Right renal cortex interstitium (tissue), 3 donors: ENCODE measurements around the gene PNMA8C. TPM values are rescaled to one million over a fixed set of nuclear protein-coding genes. Genes with fewer than 3 reads are reported as not detected.
"Not testable (repeated sequence)": the region's sequence is repeated elsewhere in the genome, so short reads cannot be mapped to it uniquely, and the experiment has no call there.

Source experiments
- DNase-seq, 3 donors: peaks; one replicate each; pipeline ENCODE4 v3.0.0-alpha.2; 2013; ENCODE audit warnings: low read depth in 3 of 3, low spot score in 2 of 3
- polyA plus RNA-seq, 3 donors: library from polyadenylated mRNA; unstranded; fragments of 120-200 nt; gene quantifications; one replicate each; pipeline ENCODE4 v1.2.1, GENCODE V29; 2013; ENCODE audit not compliant: insufficient read length in 3 of 3

Gene PNMA8C
- polyA plus RNA-seq, 3 donors: 0.56 to 0.64 (median 0.60) TPM

DNA sequence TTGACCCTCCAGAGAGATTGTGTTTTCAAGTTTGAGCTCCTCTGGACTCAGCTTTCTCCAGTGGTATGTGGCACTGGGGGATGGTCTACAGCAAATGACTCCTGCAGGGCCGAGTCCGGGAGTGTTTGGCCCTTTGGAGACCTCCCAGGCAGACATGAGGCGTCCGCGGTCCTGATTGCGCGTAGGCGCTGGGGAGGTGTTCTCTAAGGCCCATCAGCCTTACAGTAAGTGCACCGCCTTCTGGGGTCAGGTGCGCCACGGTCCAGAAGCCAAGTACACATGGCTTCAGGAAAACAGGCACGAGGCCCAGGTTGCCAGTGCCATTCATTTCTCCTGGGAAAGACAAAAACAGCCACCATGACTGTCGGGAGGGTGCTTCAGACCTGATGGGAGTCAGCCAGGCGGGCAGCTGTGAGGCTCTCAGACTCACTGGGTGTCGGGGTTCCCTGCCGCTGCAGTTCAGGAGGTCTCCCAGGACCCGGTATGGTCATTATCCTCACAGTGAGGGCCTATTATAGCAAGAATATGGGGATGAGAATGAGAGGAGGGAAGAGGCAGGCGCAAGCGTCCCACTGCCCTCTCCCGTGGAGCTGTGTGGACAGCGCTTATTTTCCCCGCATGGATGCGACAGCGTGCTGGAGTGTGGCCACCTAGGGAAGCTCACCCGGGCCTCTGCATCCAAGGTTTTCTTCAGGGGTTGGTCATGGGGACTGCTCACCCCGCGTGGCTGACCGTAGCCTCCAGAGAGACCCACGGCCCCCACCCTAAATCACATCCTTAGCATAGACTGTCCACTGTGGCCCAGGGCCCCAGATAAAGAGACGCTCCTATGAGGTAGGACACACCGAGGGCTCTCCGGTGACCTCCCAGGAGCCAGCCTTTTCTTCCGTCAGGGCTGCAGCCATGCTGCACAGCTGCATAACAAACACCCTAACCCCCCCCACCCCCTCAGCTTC lies 37.2 kb downstream of the PNMA8C start:
- DNase-seq: no peak

DNA sequence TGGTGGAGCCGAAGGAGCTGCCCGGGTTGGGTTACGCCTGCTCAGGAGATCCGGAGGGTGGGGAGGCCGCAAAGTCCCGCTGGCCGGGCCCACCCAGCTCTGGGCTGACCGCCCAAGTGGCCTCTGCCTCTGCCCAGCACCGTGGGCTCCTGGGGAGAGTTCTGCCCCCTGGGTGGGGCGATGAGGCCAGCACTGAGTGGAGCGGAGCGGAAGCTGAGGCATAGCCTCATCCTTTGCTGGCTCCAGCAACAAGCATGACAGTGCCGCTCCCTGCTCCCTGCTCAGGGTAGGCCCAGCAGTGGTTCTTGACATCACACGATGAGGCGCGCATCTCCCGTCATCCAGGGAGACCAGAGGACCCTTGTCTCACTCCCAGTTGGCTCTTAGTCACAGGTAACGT lies 37.9 kb downstream of the PNMA8C start:
- DNase-seq: no peak

DNA sequence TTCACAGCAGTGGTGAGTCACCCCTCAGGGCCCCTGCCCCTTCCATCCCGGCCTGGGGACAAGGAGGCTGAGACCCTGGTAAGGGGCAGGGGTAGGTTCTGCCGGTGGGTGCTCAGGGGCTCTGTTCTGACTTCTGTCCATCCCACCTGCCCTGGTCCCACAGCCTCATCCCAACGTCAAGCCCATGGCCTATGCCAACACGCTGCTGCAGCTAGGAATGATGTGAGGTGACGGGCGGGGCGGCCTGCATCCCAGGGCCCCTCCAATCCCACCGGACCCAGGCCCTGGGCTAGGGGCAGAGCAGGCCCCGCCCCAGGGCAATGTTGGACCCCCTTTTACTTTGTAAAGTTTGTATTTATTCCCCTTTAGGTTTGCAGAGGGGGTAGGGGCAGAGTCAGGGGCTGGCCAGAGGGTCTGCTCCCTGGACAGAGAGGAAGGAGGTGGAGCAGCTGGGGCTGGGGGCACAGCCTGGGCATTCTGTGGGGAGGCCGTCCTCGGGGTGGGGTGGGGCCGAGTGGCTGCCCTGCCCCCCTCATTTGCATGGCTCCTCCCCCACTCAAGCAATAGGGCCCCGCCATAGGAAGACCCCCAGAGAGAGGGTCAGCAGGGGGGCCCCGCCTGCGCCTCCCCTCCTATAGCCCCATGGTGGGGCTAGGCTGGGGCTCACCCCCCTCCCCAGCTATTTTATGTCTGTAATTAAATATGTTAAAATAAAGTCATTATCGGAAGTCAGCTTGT lies 38.4 kb downstream of the PNMA8C start:
- no peak for DNase-seq

DNA sequence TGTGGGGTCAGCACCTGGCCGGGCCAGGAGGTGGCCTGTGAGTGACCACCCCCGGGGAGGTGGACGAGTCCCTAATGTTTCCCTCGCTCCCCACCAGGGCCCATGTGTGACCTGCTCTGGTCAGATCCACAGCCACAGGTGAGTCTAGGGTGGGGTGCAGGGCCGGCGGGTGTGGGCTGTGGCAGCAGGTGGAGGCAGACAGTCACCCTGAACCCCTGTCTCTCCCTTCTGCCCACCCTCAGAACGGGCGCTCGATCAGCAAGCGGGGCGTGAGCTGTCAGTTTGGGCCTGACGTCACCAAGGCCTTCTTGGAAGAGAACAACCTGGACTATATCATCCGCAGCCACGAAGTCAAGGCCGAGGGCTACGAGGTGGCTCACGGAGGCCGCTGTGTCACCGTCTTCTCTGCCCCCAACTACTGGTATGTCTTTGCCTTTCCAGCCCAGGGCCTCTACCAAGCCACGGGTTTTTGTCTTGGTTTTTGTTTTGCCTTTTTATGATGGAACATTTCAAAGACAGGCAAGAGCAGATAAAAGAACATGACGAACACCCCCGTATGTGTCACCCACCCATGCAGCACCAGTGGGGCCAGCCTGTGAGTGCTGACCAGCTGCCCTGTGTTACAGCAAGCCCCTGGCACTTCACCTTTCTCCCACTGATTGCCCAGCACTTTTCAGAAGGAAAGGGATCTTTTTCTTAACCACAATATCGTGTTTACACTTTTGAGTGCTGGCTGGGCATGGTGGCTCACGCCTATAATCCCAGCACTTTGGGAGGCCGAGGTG lies 40.2 kb downstream of the PNMA8C start:
- no peak for DNase-seq

DNA sequence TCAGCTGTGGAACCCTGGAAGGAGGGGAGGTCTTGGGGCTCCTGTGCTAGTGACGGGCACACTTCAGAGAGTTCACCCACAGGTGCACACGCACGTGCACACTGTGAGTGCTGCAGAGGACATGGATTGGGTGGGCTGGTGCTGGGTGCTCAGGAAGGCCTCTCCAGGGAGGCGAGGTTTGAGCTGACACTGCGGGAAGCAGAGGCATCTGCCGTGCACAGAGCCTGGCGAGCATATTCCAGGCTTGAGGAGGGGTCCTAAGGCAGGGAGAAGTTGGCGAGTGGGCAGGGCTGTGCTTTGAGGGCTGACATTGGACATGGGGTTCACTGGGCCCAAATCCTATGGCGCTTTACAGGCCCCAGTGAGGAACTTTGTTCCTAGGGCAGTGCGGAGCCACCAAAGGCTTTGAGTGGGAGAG lies 41.0 kb downstream of the PNMA8C start:
- no peak for DNase-seq

DNA sequence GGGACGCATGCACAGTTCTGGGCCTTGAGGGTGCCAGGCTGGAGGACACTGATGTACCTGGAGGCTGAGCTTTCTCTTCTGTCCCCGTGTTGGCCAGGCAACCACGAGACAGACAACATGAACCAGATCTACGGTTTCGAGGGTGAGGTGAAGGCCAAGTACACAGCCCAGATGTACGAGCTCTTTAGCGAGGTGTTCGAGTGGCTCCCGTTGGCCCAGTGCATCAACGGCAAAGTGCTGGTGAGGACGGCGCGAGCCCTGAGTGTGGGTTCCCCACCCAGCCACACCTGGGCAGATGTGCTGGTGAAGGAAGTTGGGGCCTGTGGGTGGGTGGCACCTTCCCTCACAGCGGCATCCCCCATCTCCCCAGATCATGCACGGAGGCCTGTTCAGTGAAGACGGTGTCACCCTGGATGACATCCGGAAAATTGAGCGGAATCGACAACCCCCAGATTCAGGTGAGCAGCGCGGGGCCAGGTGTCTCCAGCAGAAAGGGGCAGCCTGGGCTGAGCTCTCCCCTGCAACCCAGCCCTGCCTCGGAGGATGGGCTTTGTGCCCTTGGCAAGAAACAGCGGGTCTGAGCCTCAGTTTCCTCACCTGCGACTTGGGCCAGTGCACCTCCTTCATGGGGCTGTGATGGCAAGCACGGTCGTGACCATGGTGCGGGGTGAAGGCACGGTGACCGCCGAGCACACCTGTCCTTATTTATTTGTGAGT lies 41.6 kb downstream of the PNMA8C start:
- DNase-seq: no peak

DNA sequence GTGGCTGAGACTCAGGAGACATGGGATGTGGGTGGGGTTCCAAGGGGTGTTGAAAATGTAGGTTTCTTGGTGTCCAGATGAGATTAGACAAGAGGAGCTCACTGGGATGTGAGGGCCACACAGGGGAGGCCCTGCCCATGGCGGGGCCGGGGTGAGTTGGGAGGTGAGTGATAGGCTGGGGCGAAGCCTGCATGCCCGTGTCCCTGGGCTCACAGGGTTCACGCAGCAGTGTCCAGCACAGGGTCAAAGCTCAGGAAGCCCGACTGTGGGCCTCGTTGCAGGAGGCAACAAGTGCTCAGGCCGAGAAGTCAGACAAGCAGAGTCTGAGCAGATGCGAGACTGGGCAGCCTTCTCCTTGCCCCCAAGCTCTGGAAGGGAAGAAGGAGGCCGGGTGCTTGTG lies 42.6 kb downstream of the PNMA8C start:
- no peak for DNase-seq

DNA sequence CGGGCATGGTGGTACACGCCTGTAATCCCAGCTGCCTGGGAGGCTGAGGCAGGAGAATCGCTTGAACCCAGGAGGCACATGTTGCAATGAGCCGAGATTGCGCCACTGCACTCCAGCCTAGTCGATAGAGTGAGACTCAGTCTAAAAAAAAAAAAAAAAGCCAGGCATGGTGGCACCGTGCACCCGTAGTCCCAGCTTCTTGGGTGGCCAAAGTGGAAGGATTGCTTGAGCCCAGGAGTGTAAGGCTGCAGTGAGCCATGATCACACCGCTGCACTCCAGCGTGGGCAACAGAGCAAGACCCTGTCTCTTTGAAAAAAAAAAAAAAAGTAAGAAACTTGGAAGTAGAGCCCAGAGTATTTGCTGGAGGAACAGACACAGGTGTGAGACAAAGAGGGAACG lies 43.1 kb downstream of the PNMA8C start:
- DNase-seq: no peak

DNA sequence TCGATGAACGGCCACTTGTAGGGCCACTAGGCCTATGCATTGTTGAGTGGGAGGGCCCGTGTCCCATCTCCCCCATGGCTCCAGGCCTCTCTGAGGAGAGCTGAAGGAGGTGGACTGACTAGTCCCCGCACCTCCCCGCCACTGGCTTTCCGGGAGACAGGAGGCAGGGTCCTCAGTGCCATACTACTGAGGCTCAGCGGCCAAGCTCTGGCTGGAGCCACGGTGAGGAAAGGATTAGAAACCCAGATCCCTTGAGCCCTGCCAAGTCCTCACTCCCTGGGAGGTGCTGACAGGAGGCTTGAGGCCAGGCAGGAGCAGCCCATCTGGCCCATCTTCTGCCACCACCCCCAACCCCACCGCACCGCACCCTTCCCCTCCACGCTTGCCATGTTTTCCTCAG lies 44.3 kb downstream of the PNMA8C start:
- no peak for DNase-seq

DNA sequence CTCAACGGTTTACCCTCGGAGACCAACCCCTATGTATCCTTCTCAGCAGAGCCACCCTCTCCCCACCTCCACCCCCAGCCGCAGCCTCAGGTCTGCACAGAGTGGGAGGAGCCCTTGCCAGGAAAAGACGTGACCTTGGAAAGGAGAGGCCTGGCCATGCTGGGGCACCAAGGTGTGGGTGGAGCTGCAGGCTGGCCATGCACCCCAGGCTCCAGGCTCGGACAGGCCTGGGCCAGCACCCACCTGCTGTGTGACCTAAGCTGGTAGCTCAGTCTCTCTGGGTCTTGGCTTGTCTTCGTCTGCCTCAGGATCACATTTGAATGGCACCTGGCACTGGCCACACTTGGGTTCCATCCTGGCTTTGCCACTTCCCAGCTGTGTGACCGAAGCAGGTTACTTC lies 44.9 kb downstream of the PNMA8C start:
- DNase-seq: no peak

DNA sequence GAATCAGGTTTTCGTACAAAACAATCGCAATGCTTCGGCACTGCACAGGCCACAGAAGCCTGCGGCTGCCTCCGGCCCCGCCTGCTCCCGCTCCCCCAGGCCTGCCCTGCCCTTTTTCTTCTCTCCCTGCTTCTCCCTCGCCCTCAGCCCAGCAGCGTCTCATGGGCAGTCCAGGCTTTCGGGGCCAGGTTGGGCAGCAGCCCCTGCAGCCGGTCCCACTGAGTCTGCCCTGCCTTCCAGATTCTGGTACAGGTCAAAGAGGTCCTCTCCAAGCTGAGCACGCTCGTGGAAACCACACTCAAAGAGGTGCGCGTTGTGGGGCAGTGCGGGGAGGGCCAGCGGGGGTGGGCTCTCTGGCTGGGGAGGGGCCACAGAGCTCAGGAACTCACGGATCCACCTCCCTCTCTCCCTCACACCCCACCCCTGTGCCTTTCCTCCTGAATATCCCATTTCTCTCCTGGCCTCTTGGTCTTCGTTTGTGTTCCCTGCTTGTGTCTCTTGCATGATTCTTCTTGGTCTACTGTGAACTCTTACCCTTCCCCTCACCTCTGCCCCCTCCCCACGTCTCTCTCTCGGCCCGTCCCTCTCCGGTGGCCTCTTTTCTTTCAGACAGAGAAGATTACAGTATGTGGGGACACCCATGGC lies 45.4 kb downstream of the PNMA8C start:
- no peak for DNase-seq

DNA sequence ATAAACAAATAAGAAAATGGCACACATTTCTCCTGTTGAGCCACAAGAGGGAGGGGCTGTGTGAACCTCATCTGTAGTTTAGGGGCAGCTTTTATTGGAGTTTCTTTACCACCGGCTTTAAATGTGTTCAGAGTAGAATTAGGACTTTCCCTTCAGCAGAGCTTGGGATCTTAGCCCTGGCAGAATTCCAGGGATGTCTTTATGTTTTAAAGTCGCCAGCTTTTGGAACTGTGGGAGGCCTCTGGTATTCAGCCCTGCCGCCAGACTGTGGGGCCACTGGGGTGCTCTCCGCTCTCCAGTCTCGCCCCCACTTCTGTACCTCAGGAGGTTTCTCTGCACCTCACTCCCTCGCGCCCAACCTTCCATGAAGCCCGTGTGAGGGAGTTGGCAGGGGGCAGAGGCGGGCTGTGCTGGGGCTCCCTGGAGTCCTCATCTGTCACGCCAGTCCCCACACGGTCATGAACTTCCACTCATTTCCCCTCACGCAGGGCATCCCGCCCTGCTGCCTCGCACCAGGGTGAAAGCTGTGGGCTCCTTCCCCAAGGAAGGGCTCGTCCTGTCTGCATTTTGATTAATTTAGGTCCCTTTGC lies 46.9 kb downstream of the PNMA8C start:
- no peak for DNase-seq

DNA sequence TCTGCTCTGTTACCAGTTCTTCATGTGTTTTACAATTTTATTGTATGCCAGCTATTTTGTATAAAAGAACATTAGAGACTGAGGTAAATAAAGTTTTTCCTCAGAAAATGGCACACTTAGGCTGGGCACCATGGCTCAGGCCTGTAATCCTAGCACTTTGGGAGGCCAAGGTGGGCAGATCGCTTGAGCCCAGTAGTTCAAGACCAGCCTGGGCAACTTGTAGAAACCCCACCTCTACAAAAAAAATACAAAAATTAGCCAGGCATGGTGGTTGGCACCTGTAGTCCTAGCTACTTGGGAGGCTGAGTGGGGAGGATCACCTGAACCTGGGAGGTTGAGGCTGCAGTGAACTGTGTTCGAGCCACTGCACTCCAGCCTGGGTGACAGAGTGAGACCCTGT lies 47.4 kb downstream of the PNMA8C start:
- DNase-seq: no peak

DNA sequence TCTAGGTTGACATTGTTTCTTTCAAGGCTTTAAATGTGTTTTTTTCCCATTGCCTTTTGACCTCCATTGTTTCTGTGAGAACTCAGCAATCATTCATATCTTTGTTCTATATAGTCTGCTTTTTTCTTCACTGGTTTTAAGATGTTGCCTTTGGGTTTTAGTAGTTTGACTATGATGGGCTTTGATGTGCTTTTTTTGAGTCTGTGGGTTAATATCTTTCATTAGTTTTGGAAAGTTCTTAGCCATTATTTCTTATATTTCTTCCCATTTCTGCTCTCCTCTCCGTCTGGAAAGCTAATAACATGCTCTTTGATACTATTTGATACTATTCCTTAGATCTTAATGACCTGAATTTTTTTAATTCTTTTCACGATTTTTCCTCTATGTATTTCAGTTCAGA lies 48.0 kb downstream of the PNMA8C start:
- DNase-seq: no peak

DNA sequence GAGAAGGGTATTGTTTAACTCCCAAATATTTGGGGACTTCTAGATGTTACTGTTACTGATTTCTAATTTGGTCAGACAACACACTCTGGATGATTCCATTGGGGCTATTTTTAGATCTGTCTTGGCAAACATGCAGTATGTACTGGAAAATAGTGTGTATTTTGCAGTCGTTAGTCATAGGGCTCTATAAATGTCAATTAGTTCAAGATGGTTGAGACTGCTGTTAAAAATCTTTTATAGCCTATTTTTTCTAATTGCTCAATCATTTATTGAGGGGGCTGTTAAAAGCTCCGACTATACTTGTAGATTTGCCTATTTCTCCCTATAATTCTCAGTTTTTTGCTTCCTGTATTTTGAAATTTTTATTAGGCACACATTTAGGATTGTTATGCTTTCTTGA lies 50.5 kb downstream of the PNMA8C start:
- DNase-seq: no peak

DNA sequence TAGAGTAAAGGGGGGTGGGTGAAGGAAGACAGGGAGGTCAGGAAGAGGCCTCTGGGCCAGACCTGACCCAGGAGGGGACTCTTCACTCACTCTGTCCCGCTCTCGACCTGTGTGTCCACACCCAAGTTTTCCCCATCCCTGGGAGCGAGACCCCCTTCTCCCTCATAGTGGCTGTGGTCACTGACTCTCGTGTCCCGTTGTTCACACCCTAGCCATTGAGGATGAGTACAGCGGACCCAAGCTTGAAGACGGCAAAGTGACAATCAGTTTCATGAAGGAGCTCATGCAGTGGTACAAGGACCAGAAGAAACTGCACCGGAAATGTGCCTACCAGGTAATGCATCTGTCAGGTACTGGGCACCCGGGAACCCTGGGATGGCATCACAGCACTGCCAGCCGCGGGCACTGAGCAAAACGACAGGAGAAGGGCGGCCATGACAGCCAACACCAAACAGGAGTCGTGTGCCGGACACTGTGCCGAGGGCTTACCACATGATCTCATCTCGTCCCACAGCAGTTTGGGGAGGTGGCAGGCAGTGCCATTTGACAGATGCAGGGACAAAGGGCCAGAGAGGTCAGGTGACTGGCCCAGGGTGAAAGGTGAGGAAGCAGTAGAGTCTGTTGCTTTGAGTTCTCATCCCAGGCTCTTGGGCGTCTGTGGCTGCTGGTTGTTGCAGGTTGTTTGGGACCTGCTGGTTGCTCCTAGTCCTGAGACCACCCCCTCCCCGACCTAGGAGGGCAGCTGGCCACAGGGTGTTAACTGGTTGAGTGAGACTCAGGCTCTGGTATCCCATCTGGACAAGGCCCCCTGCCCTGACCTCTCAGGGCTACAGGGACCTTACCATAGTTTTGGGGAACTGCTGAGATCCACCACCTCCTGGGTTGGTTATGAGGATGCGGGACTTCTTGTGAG lies 52.2 kb downstream of the PNMA8C start:
- no peak for DNase-seq

DNA sequence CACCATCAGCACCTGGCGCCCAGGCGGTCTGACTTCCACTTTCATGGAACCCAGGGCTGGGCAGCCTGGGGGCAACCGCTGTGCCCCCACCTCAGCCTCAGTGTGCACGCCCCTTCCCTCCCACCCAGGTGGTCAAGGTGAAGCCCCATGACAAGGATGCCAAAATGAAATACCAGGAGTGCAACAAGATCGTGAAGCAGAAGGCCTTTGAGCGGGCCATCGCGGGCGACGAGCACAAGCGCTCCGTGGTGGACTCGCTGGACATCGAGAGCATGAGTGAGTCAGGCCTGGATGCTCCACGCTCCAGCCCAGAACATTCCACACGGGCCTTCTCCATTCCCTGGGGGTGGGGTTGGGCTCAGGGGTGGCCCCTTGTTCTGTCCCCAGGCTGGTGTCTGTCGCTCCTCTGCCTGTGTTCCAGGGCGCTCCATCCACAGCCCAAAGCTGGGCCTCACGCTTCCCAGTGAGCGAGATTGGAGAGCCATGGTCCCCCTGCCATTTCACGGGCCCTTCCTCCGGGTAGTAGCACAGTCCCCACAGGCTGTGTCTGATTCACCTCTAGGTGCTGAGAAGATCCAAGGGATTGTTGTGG lies 53.2 kb downstream of the PNMA8C start:
- DNase-seq: not testable (repeated sequence)
